Hepatocyte (in vitro differentiated cells): ENCODE data around the gene RIPPLY3.

Experiments used
- CTCF ChIP-seq: fragments of 200-600 bp; sonication (generic); IDR thresholded peaks from 2 replicates; pipeline ENCODE4 v1.5.1; 2016; ENCODE audit warnings: antibody characterized with exemption, mild to moderate bottlenecking; ENCODE audit not compliant: poor library complexity
- EZH2phosphoT487 ChIP-seq: fragments of 200-600 bp; sonication (generic); IDR thresholded peaks from one replicate; pipeline ENCODE4 v1.6.1; 2018; ENCODE audit warnings: antibody characterized with exemption, mild to moderate bottlenecking, low read depth, moderate library complexity; ENCODE audit not compliant: unreplicated experiment, severe bottlenecking

- no peak for TF ChIP-seq CTCF
- no peak for TF ChIP-seq EZH2phosphoT487
These were observed 38.6 kb downstream of the RIPPLY3 start for GRCh38 chr21:37045149-37045548.
